Colon (tissue), 2 donors: ENCODE data around the gene NRIP1.

Experiments
- FAIRE-seq: peaks from 2 replicates; lab custom pipeline; 2012; peaks lifted over from hg19 to GRCh38; lab: Jason Lieb, UNC
- donor health status: control.
- donor health status: control.

The NRIP1 gene

GRCh38 chr21:15063814-15064575, 805 bp downstream of the NRIP1 start:
- FAIRE-seq: no peak

GRCh38 chr21:15063081-15063813, 1.6 kb downstream of the NRIP1 start:
- no peak for FAIRE-seq

- no peak for FAIRE-seq
Measured at GRCh38 chr21:15062606-15062965, 2.2 kb downstream of the NRIP1 start.

- no peak for FAIRE-seq
Measured at GRCh38 chr21:15061747-15062605, 2.8 kb downstream of the NRIP1 start.

GRCh38 chr21:15061279-15061678, 3.5 kb downstream of the NRIP1 start:
- no peak for FAIRE-seq

- FAIRE-seq: no peak
Measured at GRCh38 chr21:15060543-15061175, 4.1 kb downstream of the NRIP1 start.

GRCh38 chr21:15059397-15059796, 5.4 kb downstream of the NRIP1 start:
- no peak for FAIRE-seq

GRCh38 chr21:15058854-15059263, 5.9 kb downstream of the NRIP1 start:
- no peak for FAIRE-seq

GRCh38 chr21:15057285-15057684, 7.5 kb downstream of the NRIP1 start:
- no peak for FAIRE-seq

- FAIRE-seq: no peak
Measured at GRCh38 chr21:15054606-15055239, 10.1 kb downstream of the NRIP1 start.

- no peak for FAIRE-seq
Measured at GRCh38 chr21:15054089-15054488, 10.7 kb downstream of the NRIP1 start.

- no peak for FAIRE-seq
Measured at GRCh38 chr21:15053500-15053899, 11.3 kb downstream of the NRIP1 start.

- no peak for FAIRE-seq
Measured at GRCh38 chr21:15052459-15052763, 12.4 kb downstream of the NRIP1 start.

GRCh38 chr21:15051644-15052458, 12.9 kb downstream of the NRIP1 start:
- peak; percentile 10 for FAIRE-seq

GRCh38 chr21:15050568-15051377, 14.0 kb downstream of the NRIP1 start:
- FAIRE-seq: no peak

GRCh38 chr21:15045017-15045416, 19.8 kb downstream of the NRIP1 start:
- no peak for FAIRE-seq

GRCh38 chr21:15042531-15042930, 22.3 kb downstream of the NRIP1 start:
- FAIRE-seq: no peak

- no peak for FAIRE-seq
Measured at GRCh38 chr21:15039607-15040299, 25.0 kb downstream of the NRIP1 start.

GRCh38 chr21:15037900-15038293, 26.9 kb downstream of the NRIP1 start:
- FAIRE-seq: peak; percentile 49
